ENCODE data around the gene SOS2. TPM values are rescaled to one million over a fixed set of nuclear protein-coding genes. Genes with fewer than 3 reads are reported as not detected.
"Not testable (repeated sequence)": the region's sequence is repeated elsewhere in the genome, so short reads cannot be mapped to it uniquely, and the experiment has no call there.

Gene SOS2
- total RNA-seq, 1 donor from 2014 or later, result 17.2 TPM

GRCh38 chr14:50087341-50088116 lies 143.8 kb downstream of the SOS2 start:
- intact Hi-C loops (cut with micrococcal nuclease), result no loop called here

DNA sequence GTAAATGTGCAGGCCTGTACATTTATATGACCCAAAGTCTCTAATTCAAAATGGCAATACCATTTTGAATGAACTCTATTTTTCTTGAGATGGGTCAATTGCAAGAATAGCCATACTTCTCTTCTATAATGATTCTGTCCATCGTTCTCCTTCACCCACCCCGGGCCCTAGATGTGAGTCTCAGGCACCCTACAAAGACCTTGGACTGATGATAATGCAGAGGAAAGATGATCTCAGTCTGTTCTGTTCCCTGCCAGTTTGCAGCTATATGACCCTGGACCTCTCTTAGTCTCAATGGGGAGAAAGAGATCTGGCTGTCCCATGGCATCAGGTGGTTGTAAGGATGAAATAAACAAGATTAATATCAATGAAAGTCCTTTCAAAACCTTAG lies 145.1 kb downstream of the SOS2 start:
- intact Hi-C loops (cut with micrococcal nuclease), result no loop called here

GRCh38 chr14:50085570-50086320 lies 145.6 kb downstream of the SOS2 start:
- intact Hi-C loops (cut with micrococcal nuclease), result no loop called here

GRCh38 chr14:50084666-50085065 lies 146.7 kb downstream of the SOS2 start:
- intact Hi-C loops (cut with micrococcal nuclease), result no loop called here

GRCh38 chr14:50083467-50084337 lies 147.7 kb downstream of the SOS2 start:
- intact Hi-C loops (cut with micrococcal nuclease), result loop anchor here (1.0 kb wide), 7 partner anchors 13 to 220 kb away; no protein-coding TSS in a partner anchor

DNA sequence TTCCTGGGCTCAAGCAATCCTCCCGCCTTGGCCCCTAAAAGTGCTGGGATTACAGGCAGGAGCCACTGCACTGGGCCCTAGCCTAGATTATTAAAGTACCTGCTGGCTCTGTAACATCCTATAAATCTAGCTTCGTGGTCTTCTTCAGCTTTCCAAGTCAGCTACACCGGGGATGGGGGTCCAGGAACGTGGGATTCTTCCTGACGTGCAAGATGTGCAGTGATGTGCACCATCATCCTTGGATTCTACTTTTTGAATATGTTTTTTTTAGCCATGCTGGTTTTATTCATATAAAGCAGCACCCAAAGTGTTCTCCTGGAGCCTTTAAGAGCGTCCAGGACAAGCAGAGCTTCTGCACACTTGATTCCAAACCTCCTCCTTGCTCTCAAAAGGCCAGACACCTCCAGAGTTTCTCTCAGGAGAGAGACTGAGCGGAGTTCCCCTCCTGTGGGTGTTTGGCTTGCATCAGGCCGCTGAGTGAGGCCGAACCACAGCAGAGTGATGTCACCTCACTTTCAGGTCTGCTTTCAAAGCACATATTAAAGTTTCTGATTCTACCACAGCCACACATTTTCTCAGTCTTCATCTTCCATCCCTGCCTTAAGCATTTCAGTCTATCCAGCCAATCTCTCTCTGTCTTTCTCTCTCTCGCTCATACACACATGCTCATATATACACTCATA lies 148.5 kb downstream of the SOS2 start:
- intact Hi-C loops (cut with micrococcal nuclease), result loop anchor here (1.0 kb wide), 7 partner anchors 13 to 220 kb away; no protein-coding TSS in a partner anchor

DNA sequence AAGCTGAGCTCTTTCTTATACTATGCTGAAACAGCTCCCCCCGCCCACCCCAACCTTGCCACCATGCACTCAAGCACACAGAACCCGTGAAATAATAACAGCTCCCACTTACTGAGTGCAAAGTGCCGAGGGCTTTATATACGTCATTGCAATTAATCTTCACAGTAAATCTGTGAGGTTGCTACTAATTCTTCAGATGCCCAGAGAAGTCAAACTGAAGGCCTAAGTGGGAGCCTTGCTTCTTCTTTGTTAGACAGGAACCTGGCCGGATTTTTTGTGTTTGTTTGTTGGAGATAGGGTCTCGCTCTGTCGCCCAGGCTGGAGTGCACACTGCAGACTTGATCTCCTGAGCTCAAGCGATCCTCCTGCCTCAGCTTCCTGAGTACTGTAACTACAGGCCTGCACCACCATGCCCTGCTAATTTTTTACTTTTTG lies 149.1 kb downstream of the SOS2 start:
- intact Hi-C loops (cut with micrococcal nuclease), result no loop called here

DNA sequence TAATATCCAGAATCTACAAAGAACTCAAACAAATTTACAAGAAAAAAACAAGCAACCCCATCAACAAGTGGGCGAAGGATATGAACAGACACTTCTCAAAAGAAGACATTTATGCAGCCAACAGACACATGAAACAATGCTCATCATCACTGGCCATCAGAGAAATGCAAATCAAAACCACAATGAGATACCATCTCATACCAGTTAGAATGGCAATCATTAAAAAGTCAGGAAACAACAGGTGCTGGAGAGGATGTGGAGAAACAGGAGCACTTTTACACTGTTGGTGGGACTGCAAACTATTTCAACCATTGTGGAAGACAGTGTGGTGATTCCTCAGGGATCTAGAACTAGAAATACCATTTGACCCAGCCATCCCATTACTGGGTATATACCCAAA lies 152.3 kb downstream of the SOS2 start:
- intact Hi-C loops (cut with micrococcal nuclease), result not testable (repeated sequence)

DNA sequence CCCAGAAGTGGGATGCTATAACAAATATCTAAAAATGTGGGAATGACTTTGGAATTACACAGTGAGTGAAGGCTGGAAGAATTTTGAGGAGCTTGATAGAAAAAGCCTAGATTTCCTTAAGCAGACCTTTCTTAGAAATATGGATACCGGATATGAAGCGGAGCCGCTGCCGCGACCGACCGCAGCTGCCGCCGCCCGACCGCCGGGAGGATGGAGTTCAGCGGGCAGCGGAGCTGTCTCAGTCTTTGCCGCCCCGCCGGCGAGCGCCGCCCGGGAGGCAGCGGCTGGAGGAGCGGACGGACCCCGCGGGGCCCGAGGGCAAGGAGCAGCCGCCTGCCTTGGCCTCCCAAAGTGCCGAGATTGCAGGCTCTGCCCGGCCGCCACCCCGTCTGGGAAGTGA lies 157.7 kb downstream of the SOS2 start:
- intact Hi-C loops (cut with micrococcal nuclease), result not testable (repeated sequence)

- intact Hi-C loops (cut with micrococcal nuclease), result no loop called here
Observed at GRCh38 chr14:50072395-50072794, 159.0 kb downstream of the SOS2 start.

DNA sequence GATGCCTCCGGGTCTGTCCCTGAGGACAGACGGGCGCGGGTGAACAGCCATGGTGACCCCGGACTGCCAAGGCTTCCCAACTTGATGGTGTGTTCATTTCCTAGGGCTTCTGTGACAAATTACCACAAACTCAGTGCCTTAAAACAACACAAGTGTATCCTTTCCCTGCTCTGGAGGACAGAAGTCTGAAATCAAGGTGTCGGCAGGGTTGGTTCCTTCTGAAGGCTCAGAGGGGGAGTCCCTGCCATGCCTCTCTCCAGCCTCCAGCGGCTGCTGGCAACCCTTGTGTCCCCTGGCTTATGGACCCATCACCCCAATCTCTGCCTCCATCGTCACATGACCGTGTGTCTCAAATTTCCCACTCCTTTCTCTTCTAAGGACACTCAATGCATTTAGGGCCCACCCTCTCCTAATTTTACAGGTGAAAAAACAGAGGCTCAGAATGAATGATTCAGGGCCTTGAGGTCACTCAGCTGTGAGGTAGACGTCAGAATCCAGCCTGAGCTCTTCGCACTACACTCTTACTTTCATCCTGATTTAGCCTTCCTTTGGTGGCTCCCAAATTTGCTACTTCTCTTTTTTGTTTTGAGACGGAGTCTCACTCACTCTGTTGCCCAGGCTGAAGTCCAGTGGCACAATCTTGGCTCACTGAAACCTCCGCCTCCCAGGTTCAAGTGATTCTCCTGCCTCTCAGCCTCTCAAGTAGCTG lies 160.4 kb downstream of the SOS2 start:
- intact Hi-C loops (cut with micrococcal nuclease), result no loop called here

- intact Hi-C loops (cut with micrococcal nuclease), result no loop called here
Observed at GRCh38 chr14:50070230-50070629, 161.1 kb downstream of the SOS2 start.

DNA sequence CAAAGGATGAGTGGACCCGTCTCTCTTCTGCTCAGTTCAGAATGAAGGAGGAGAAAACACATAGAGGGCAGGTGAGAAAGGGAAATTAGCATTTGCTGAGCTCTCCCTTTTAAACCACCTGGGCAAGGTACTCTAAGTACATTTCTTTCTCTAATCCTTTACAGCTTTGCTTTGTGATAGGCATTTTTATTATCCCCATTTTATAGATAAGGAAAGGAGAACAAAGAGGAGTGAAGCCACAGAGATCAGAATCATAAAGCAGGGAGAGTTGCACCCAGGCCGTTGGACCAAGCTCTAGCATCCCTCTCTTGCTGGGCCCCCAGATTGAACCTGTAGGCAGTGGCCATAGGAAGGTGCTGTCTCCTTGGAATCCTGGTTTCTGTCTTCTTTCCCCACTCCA lies 162.1 kb downstream of the SOS2 start:
- intact Hi-C loops (cut with micrococcal nuclease), result no loop called here

DNA sequence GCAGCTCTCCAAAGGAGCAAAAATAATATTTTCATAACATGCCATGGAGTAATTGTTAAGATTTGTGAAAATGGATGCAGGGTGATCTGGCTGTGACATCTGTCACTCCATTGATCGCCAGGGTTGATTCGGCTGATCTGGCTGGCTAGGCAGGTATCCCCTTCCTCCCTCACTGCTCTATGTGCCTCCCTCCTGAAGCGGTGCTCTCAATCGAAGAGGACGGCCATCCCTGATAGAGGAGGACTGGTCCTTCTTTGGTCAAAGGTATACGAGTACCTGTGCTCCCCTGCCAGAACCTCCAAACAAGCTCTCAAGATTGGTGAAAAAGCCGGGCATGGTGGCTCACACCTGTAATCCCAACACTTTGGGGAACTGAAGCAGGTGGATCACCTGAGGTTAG lies 162.9 kb downstream of the SOS2 start:
- intact Hi-C loops (cut with micrococcal nuclease), result no loop called here

DNA sequence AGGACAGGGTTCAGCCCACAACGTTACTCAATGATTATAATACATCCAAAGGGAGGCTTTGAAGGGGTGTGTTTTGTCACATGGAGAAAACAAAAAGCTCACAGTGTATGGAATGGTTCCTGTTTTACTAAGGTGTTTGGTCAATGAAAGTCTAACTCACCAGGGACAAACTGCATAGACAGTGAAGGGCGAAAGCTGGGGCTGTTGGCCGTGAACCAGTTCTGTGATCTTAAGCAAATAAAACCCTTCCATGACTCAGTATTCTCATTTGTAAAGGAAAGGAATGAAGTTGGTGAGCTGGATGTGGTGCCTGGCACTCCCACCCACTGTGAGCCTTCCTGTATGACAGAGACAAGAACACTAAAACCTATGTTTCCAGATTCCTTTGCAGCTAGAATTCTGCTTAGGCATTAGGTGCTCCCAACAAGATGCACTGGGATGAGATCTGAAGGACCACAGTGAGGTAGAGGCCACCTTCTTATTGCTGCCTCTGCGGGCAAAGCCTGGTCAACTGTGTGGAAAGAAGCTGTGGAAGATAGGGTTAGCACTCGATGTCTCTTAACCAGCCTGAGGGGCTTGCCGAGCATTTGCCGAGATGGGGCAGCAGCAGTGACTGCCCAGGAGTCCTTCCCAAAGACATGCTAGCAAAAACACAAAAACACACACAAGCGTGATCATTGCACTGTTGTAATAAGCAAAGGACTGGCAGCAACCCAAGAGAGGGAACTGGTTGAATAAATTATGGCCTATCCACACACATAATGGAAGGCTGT lies 163.5 kb downstream of the SOS2 start:
- intact Hi-C loops (cut with micrococcal nuclease), result no loop called here

Data from T-helper 2 cell treated with Interferon-gamma antibody and Interleukin-4, amounts not matched to agents 100 ng/mL and 5 ng/mL, for 36 hours (primary cell).